Stimulated activated CD4-positive, alpha-beta T cell treated with anti-CD3 and anti-CD28 coated beads, Interleukin-1b, Interleukin-23, amount 100 ng/mL, for 4 hours (primary cell): ENCODE results near the gene TEAD2.
A peak's percentile ranks its signal among the peaks of the same experiment; 100 is the strongest.
"Not testable (repeated sequence)": the region's sequence is repeated elsewhere in the genome, so short reads cannot be mapped to it uniquely, and the experiment has no call there.

ENCODE experiments used
- DNase-seq, 2 donors: peaks; one replicate each; pipeline ENCODE4 v3.0.0-alpha.2; 2020; ENCODE audit warnings: low read depth in 2 of 2

Gene TEAD2

GRCh38 chr19:49387936-49388372 lies 25.7 kb upstream of the TEAD2 start, which contains the start of gene KASH5:
TSS of gene KASH5 (plus strand) at chr19:49388249. CDS start at chr19:49390884, 2,635 bp downstream.
- peak; percentile 77 to 90 for DNase-seq

- no peak for DNase-seq
Measured at GRCh38 chr19:49383599-49383998, 21.4 kb upstream of the TEAD2 start.

- no peak for DNase-seq
Measured at GRCh38 chr19:49382639-49383038, 20.4 kb upstream of the TEAD2 start.

- DNase-seq, result no peak
Measured at GRCh38 chr19:49380391-49380790, 18.2 kb upstream of the TEAD2 start.

- DNase-seq, result no peak
Measured at GRCh38 chr19:49378512-49378911, 16.3 kb upstream of the TEAD2 start.

GRCh38 chr19:49374665-49375434 lies 12.6 kb upstream of the TEAD2 start:
- DNase-seq, result no peak

GRCh38 chr19:49373174-49373573 lies 11.0 kb upstream of the TEAD2 start:
- DNase-seq, result not testable (repeated sequence)

GRCh38 chr19:49371184-49371583 lies 9.0 kb upstream of the TEAD2 start:
- DNase-seq, result no peak

GRCh38 chr19:49368711-49369358 lies 6.6 kb upstream of the TEAD2 start:
- DNase-seq, result no peak

GRCh38 chr19:49366110-49366509 lies 3.9 kb upstream of the TEAD2 start:
- DNase-seq, result no peak

GRCh38 chr19:49364083-49364737 lies 2.0 kb upstream of the TEAD2 start:
- no peak for DNase-seq

- DNase-seq, result peak; percentile 32 to 38
Measured at GRCh38 chr19:49363268-49364082, 1.3 kb upstream of the TEAD2 start, which contains the start of gene DKKL1. TSS of gene DKKL1 (plus strand) at chr19:49363877. CDS start at chr19:49363999, 122 bp downstream.

GRCh38 chr19:49362929-49363267 lies 682 bp upstream of the TEAD2 start:
- no peak for DNase-seq

GRCh38 chr19:49361438-49362047 lies 673 bp downstream of the TEAD2 start:
- DNase-seq, result no peak

- no peak for DNase-seq
Measured at GRCh38 chr19:49359851-49360820, 2.1 kb downstream of the TEAD2 start.

GRCh38 chr19:49357186-49357585 lies 5.0 kb downstream of the TEAD2 start:
- DNase-seq, result no peak

GRCh38 chr19:49356382-49356781 lies 5.8 kb downstream of the TEAD2 start:
- DNase-seq, result no peak

- DNase-seq, result no peak
Measured at GRCh38 chr19:49355909-49356353, 6.3 kb downstream of the TEAD2 start.

GRCh38 chr19:49349567-49349966 lies 12.6 kb downstream of the TEAD2 start:
- no peak for DNase-seq
